ENCODE measurements around the gene RNF25. TPM values are rescaled to one million over a fixed set of nuclear protein-coding genes. Genes with fewer than 3 reads are reported as not detected.

The RNF25 gene
- polyA plus RNA-seq, 2 of the 4 experiments (the other 2 are of a cell fraction) = 33.8 to 61.5 TPM

DNA sequence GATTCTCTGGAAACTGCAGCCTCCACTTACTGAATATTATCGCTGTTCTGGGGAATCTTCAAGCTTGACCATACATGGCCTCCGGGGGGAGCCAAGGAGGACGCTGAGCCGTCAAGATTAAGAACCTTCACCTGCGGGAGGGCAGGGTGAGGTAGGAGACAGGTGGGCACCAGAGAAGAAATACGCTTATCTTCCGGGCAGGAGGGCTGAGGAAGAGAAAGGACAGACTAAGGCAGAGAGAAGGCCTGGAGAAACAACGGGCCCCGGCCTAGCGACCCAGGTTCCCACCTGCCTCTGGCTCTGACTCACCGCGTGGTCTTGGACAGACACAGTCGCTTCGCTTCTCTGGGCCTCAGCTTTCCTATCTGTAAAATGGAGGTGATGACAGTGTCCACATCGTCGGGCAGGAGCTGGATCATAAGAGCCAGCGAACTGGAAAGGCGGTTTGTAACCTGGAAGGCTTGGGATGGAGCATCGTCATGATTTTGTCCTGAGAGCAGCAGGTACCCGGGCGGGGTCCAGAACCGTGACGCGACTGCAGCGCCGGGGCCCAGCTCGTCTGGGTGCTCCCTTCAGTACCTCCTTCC lies 13.0 kb downstream of the RNF25 start (continued):
- TF ChIP-seq TFCP2L1 (CRISPR knock-in tag; IDR thresholded peaks at IDR 0.05) = no peak
- peak in 1 of 2 experiments; percentile 33; a peak in 2 of 5 replicates for TF ChIP-seq RAD21 (conservative IDR thresholded peaks at IDR 0.05 in 1 of 2, IDR thresholded peaks at IDR 0.05 in 1 of 2)
- no peak for TF ChIP-seq CBX8 (IDR thresholded peaks at IDR 0.05)
- TF ChIP-seq HOXB13 (CRISPR knock-in tag; IDR thresholded peaks at IDR 0.05; ENCODE audit: low read depth) = no peak
- no peak for TF ChIP-seq CHD2 (IDR thresholded peaks at IDR 0.05; ENCODE audit: low read length, partially characterized antibody)
- peak; percentile 52; the same call in 1 of the 2 replicates for TF ChIP-seq PHF8 (IDR thresholded peaks at IDR 0.05; ENCODE audit: borderline replicate concordance, low read depth)
- no peak for TF ChIP-seq CEBPB (IDR thresholded peaks at IDR 0.05)
- TF ChIP-seq SREBF2 (IDR thresholded peaks at IDR 0.05) = no peak
- TF ChIP-seq ZFP36 (IDR thresholded peaks at IDR 0.05; ENCODE audit: borderline replicate concordance, partially characterized antibody) = no peak
- no peak for TF ChIP-seq POLR2A (IDR thresholded peaks at IDR 0.05; ENCODE audit: low read length)
- 0 out of 2 replicates have a peak, but pooled peaks have one; percentile 21 for TF ChIP-seq CHD4 (IDR thresholded peaks at IDR 0.05; ENCODE audit: borderline replicate concordance)
- peak; percentile 43; the same call in 2 of the 3 replicates for TF ChIP-seq SMC3 (IDR thresholded peaks at IDR 0.05)

DNA sequence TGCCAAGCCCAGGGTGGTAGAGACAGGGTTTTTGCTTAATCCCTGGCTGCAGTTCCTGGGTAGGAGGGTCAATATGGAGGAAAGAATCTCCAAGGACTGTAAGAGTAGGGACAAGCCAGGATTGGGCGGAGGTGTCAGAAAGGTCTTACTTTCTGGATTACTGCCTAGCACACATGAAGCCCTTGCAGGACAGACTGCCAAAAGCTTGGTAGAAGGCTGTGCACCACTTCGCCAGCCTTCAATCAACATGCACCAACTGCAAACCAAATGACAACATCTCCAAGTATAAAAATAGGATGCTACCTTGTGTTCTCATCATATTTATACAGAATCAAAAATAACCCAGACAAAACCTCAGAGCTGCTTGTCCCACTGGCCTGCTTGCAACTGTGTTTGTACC lies 16.1 kb downstream of the RNF25 start:
- Histone ChIP-seq H3K4me1 (peaks cover 14% of the 10 kb centered on the region; the same call in 2 of the 3 replicates), H3K4me3 (no peak overlapping the region), H3K9me3 (no peaks in the 10 kb centered on the region), H3K27ac (no peak overlapping the region), H3K4me2 (no peak overlapping the region)
- no peak for ATAC-seq
- no peak for DNase-seq (ENCODE audit: low read depth in 1 of 2, low spot score in 1 of 2)
- POLR2A ChIA-PET = no interaction called here
- CTCF ChIA-PET = interaction anchor here (1.3 to 7.8 kb wide), 3 partner anchors 8 to 192 kb away, joined by 3 to 76 read pairs (median 14); no protein-coding TSS in a partner anchor
- 97% methylated on average over 2 of the region's 2 CpGs for WGBS (ENCODE audit: missing lambda C conversion rate)
- FAIRE-seq = no peak
- TF ChIP-seq BHLHE40 (IDR thresholded peaks at IDR 0.05; ENCODE audit: low read depth, low read length) (no peak), HOXB13 (CRISPR knock-in tag; IDR thresholded peaks at IDR 0.05; ENCODE audit: low read depth) (no peak), ZSCAN20 (CRISPR knock-in tag; IDR thresholded peaks at IDR 0.05) (no peak), MAFK (IDR thresholded peaks at IDR 0.05; ENCODE audit: partially characterized antibody) (no peak), ZNF302 (CRISPR knock-in tag; IDR thresholded peaks at IDR 0.05) (no peak)
- TF ChIP-seq, protein P1, sequence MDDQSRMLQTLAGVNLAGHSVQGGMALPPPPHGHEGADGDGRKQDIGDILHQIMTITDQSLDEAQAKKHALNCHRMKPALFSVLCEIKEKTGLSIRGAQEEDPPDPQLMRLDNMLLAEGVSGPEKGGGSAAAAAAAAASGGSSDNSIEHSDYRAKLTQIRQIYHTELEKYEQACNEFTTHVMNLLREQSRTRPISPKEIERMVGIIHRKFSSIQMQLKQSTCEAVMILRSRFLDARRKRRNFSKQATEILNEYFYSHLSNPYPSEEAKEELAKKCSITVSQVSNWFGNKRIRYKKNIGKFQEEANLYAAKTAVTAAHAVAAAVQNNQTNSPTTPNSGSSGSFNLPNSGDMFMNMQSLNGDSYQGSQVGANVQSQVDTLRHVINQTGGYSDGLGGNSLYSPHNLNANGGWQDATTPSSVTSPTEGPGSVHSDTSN (IDR thresholded peaks at IDR 0.05) = no peak
- TF ChIP-seq, protein P2, sequence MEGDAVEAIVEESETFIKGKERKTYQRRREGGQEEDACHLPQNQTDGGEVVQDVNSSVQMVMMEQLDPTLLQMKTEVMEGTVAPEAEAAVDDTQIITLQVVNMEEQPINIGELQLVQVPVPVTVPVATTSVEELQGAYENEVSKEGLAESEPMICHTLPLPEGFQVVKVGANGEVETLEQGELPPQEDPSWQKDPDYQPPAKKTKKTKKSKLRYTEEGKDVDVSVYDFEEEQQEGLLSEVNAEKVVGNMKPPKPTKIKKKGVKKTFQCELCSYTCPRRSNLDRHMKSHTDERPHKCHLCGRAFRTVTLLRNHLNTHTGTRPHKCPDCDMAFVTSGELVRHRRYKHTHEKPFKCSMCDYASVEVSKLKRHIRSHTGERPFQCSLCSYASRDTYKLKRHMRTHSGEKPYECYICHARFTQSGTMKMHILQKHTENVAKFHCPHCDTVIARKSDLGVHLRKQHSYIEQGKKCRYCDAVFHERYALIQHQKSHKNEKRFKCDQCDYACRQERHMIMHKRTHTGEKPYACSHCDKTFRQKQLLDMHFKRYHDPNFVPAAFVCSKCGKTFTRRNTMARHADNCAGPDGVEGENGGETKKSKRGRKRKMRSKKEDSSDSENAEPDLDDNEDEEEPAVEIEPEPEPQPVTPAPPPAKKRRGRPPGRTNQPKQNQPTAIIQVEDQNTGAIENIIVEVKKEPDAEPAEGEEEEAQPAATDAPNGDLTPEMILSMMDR (IDR thresholded peaks at IDR 0.05) = no peak

DNA sequence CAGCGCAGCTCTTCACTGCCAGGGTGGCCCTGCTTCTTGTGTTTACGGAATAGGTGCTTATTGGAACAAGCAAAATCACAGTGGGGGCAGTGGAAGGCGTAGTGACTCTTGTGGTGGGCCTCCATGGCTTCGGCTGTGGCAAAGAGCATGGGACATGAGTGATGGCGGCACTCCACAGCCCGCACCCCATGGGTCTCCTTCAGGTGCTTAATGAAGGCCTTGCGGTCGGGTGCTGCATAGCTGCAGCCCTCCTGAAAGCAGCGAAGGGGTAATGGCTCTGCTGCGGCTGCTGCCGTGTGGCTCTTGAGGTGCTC lies 23.1 kb downstream of the RNF25 start:
- POLR2A ChIA-PET = no interaction called here
- ATAC-seq (peak in 1 of 2 experiments; percentile 49; a peak in 3 of 6 replicates), FAIRE-seq (no peak), DNase-seq (ENCODE audit: low read depth in 1 of 2, low spot score in 1 of 2) (no peak)
- CTCF ChIA-PET = interaction anchor here (0.7 to 7.0 kb wide), 25 partner anchors 9 to 462 kb away, joined by 3 to 76 read pairs (median 4); partner anchors contain the start of genes BCS1L, PLCD4, RNF25 and STK36
- no peak for TF ChIP-seq RNF2 (IDR thresholded peaks at IDR 0.05; ENCODE audit: borderline replicate concordance, low read depth)
- no peak for TF ChIP-seq CHD2 (IDR thresholded peaks at IDR 0.05; ENCODE audit: low read length, partially characterized antibody)
- no peak for TF ChIP-seq NFE2L2 (conservative IDR thresholded peaks at IDR 0.05; ENCODE audit: low read length)
- TF ChIP-seq ZFP36 (IDR thresholded peaks at IDR 0.05; ENCODE audit: borderline replicate concordance, partially characterized antibody) = no peak
- no peak for TF ChIP-seq TP53 (CRISPR knock-in tag; IDR thresholded peaks at IDR 0.05)
- no peak for TF ChIP-seq HDAC2 (IDR thresholded peaks at IDR 0.05)
- no peak for TF ChIP-seq SMC3 (IDR thresholded peaks at IDR 0.05)
- TF ChIP-seq, protein P2 (IDR thresholded peaks at IDR 0.05) = no peak; the same call in 2 of the 3 replicates
- TF ChIP-seq EP300 (IDR thresholded peaks at IDR 0.05) = no peak
- TF ChIP-seq ESRRA (IDR thresholded peaks at IDR 0.05; ENCODE audit: borderline replicate concordance, low read length) = no peak
- no peak for TF ChIP-seq HEYL (CRISPR knock-in tag; IDR thresholded peaks at IDR 0.05)
- no peak for TF ChIP-seq EHMT2 (IDR thresholded peaks at IDR 0.05; ENCODE audit: low read depth)
- TF ChIP-seq KDM5A (IDR thresholded peaks at IDR 0.05) = no peak
- TF ChIP-seq MAFK (IDR thresholded peaks at IDR 0.05; ENCODE audit: partially characterized antibody) = no peak
- TF ChIP-seq, protein P3, sequence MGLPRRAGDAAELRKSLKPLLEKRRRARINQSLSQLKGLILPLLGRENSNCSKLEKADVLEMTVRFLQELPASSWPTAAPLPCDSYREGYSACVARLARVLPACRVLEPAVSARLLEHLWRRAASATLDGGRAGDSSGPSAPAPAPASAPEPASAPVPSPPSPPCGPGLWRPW (IDR thresholded peaks at IDR 0.05) = no peak
- no peak for TF ChIP-seq KDM1A (IDR thresholded peaks at IDR 0.05; ENCODE audit: low read depth)
- TF ChIP-seq HOXB5 (CRISPR knock-in tag; IDR thresholded peaks at IDR 0.05) = no peak
- TF ChIP-seq BHLHE40 (IDR thresholded peaks at IDR 0.05; ENCODE audit: low read depth, low read length) = no peak
- H3K4me1 ChIP-seq = peaks cover 14% of the 10 kb centered on the region; the same call in 1 of the 3 replicates
- H3K4me2 ChIP-seq = no peak overlapping the region
- 76% methylated on average over 8 of the region's 11 CpGs for WGBS (ENCODE audit: missing lambda C conversion rate)
- no peaks in the 10 kb centered on the region for H3K9me3 ChIP-seq
- H3K4me3 ChIP-seq = no peak overlapping the region
- no peak overlapping the region for H3K27ac ChIP-seq

All from A549 (cell line).